Measurements from ENCODE around the gene UNC45B. TPM values are rescaled to one million over a fixed set of nuclear protein-coding genes. Genes with fewer than 3 reads are reported as not detected.

The UNC45B gene, protein sequence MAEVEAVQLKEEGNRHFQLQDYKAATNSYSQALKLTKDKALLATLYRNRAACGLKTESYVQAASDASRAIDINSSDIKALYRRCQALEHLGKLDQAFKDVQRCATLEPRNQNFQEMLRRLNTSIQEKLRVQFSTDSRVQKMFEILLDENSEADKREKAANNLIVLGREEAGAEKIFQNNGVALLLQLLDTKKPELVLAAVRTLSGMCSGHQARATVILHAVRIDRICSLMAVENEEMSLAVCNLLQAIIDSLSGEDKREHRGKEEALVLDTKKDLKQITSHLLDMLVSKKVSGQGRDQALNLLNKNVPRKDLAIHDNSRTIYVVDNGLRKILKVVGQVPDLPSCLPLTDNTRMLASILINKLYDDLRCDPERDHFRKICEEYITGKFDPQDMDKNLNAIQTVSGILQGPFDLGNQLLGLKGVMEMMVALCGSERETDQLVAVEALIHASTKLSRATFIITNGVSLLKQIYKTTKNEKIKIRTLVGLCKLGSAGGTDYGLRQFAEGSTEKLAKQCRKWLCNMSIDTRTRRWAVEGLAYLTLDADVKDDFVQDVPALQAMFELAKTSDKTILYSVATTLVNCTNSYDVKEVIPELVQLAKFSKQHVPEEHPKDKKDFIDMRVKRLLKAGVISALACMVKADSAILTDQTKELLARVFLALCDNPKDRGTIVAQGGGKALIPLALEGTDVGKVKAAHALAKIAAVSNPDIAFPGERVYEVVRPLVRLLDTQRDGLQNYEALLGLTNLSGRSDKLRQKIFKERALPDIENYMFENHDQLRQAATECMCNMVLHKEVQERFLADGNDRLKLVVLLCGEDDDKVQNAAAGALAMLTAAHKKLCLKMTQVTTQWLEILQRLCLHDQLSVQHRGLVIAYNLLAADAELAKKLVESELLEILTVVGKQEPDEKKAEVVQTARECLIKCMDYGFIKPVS
- not detected in 2 replicates for total RNA-seq (2022)
- Bru-seq, nascent RNA = not detected
- BruChase-seq, experiment 1, labeled RNA remaining after a 2-hour chase = not detected
- BruChase-seq, experiment 2, labeled RNA remaining after a 6-hour chase = percentile 2 among the genes with signal in this experiment
- long read RNA-seq = 0 reads

DNA sequence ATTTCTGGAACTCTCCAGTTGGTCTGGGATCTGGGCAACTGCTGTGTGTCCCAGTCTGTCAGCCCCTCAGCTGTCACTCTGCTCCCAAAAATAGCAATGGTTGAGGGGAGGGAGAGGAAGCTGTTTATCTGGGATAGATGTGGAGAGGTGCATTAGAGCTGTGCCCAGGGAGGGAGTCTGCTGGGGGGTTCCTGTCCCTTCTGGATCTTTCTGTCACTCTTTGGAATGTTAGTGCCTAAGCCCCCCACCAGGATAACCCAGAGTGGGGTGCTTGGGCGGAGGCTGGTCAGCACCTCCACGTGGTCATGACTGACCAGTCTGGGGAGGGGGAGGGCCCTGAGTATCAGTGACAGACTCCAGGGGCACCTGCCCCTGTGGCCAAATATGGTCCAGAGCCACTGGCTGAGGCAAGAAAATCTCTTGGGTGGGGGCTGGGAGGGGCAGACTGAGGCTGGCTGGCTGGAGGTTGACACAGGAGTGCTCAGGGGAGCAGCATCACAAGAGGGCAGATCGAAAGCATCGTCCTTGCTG is at the start of gene UNC45B:
Gene UNC45B, plus strand, starts transcription at position 443 of the 531 bp plus-strand sequence. CDS start 447 bp downstream, outside the sequence.
- H3K9me3 Mint-ChIP-seq (ENCODE audit: unreplicated experiment) = no peaks in the 10 kb centered on the region
- POLR2A ChIA-PET = no interaction called here

DNA sequence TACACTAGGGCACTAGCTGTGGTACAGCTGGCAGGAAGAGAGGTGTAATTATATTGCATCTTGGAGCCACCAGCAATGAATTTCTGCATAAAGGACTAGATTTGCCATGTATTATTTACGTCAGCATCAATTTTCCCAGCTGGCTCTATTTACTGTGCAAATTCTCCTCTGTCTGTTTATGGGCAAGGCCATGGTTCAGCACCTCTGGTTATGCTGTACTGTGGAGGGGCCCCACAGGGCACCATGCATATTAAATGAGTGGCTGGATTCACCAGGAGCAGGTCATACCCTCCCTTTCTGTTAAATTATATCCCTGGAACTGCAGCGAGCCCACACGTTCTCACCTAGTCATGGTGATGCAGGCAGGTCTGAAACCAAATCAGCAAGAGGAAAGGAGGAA is 47.7 kb upstream of the UNC45B start:
- Mint-ChIP-seq H3K36me3 (ENCODE audit: insufficient read depth, unreplicated experiment) (peaks cover 27% of the 10 kb centered on the region), H3K4me3 (ENCODE audit: unreplicated experiment) (no peak overlapping the region), H3K9me3 (ENCODE audit: unreplicated experiment) (no peaks in the 10 kb centered on the region), H3K4me1 (ENCODE audit: low read depth, unreplicated experiment) (no peaks in the 10 kb centered on the region), H3K27me3 (ENCODE audit: insufficient read depth, unreplicated experiment) (no peaks in the 10 kb centered on the region), H3K27ac (ENCODE audit: unreplicated experiment) (no peak overlapping the region)
- POLR2A ChIA-PET = no interaction called here
- Histone ChIP-seq H3K4me1 (no peaks in the 10 kb centered on the region), H3K27me3 (replicated peaks; ENCODE audit: control insufficient read depth, insufficient read depth, low read length) (no peaks in the 10 kb centered on the region), H3K36me3 (ENCODE audit: control insufficient read depth, insufficient read depth, low read length) (no peaks in the 10 kb centered on the region), H3K4me3 (ENCODE audit: low read depth, low read length) (no peak overlapping the region), H3K9me3 (no peaks in the 10 kb centered on the region)
- no TSS peak for BruUV-seq (replicated peaks)
- DNase-seq = no peak
- intact Hi-C loops (cut with micrococcal nuclease; ENCODE audit: unreplicated experiment) = no loop called here
- CTCF ChIA-PET = no interaction called here
- TF ChIP-seq, protein P1, sequence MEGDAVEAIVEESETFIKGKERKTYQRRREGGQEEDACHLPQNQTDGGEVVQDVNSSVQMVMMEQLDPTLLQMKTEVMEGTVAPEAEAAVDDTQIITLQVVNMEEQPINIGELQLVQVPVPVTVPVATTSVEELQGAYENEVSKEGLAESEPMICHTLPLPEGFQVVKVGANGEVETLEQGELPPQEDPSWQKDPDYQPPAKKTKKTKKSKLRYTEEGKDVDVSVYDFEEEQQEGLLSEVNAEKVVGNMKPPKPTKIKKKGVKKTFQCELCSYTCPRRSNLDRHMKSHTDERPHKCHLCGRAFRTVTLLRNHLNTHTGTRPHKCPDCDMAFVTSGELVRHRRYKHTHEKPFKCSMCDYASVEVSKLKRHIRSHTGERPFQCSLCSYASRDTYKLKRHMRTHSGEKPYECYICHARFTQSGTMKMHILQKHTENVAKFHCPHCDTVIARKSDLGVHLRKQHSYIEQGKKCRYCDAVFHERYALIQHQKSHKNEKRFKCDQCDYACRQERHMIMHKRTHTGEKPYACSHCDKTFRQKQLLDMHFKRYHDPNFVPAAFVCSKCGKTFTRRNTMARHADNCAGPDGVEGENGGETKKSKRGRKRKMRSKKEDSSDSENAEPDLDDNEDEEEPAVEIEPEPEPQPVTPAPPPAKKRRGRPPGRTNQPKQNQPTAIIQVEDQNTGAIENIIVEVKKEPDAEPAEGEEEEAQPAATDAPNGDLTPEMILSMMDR (IDR thresholded peaks at IDR 0.05; ENCODE audit: insufficient read depth in 1 of 2, low read depth in 1 of 2, low read length in 1 of 2, severe bottlenecking in 1 of 2, unreplicated experiment in 1 of 2) = no peak

More for the DNA sequence above, at the start of gene UNC45B:
- Histone ChIP-seq H3K4me1 (no peaks in the 10 kb centered on the region), H3K36me3 (ENCODE audit: control insufficient read depth, insufficient read depth, low read length) (no peaks in the 10 kb centered on the region), H3K9me3 (no peaks in the 10 kb centered on the region), H3K4me3 (ENCODE audit: low read depth, low read length) (no peak within 1 kb of the TSS), H3K27me3 (replicated peaks; ENCODE audit: control insufficient read depth, insufficient read depth, low read length) (no peaks in the 10 kb centered on the region)
- Mint-ChIP-seq H3K27me3 (ENCODE audit: insufficient read depth, unreplicated experiment) (peaks cover 3% of the 10 kb centered on the region), H3K36me3 (ENCODE audit: insufficient read depth, unreplicated experiment) (no peaks in the 10 kb centered on the region), H3K27ac (ENCODE audit: unreplicated experiment) (no peak within 1 kb of the TSS), H3K4me1 (ENCODE audit: low read depth, unreplicated experiment) (no peaks in the 10 kb centered on the region), H3K4me3 (ENCODE audit: unreplicated experiment) (no peak within 1 kb of the TSS)
- TF ChIP-seq, protein P1 (IDR thresholded peaks at IDR 0.05; ENCODE audit: insufficient read depth in 1 of 2, low read depth in 1 of 2, low read length in 1 of 2, severe bottlenecking in 1 of 2, unreplicated experiment in 1 of 2) = no peak
- CTCF ChIA-PET = no interaction called here
- no peak for DNase-seq
- no TSS peak for BruUV-seq (replicated peaks)
- intact Hi-C loops (cut with micrococcal nuclease; ENCODE audit: unreplicated experiment) = no loop called here

DNA sequence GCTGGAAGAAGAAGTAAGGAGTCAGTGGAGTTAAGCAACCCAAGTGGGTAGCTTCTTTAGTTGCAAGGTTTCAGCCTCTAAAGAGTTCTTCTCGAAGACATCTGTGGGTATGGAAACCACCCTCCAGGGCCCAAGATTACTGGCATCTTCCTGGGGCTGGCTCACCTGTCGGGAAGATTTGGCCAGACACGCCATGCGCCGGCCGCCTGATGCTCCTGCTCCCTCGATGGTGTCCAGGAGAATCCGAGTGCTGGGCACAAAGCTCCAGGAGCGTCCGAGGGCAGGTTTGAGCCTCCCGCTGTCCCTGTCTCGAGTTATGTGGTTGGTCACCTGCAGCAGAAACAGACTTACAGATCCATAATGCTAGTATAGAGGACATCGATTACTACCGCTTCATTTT is 46.6 kb upstream of the UNC45B start:
- intact Hi-C loops (cut with micrococcal nuclease; ENCODE audit: unreplicated experiment) = no loop called here
- TF ChIP-seq, protein P1 (IDR thresholded peaks at IDR 0.05; ENCODE audit: insufficient read depth in 1 of 2, low read depth in 1 of 2, low read length in 1 of 2, severe bottlenecking in 1 of 2, unreplicated experiment in 1 of 2) = no peak
- no peaks in the 10 kb centered on the region for H3K9me3 Mint-ChIP-seq (ENCODE audit: unreplicated experiment)
- CTCF ChIA-PET = no interaction called here
- H3K36me3 ChIP-seq (ENCODE audit: control insufficient read depth, insufficient read depth, low read length) = no peaks in the 10 kb centered on the region
- BruUV-seq (replicated peaks) = no TSS peak
- no peak overlapping the region for H3K4me3 Mint-ChIP-seq (ENCODE audit: unreplicated experiment)
- H3K4me1 ChIP-seq = no peaks in the 10 kb centered on the region
- H3K27ac Mint-ChIP-seq (ENCODE audit: unreplicated experiment) = no peak overlapping the region
- no peaks in the 10 kb centered on the region for H3K27me3 Mint-ChIP-seq (ENCODE audit: insufficient read depth, unreplicated experiment)
- POLR2A ChIA-PET = no interaction called here
- H3K36me3 Mint-ChIP-seq (ENCODE audit: insufficient read depth, unreplicated experiment) = peaks cover 24% of the 10 kb centered on the region
- H3K4me1 Mint-ChIP-seq (ENCODE audit: low read depth, unreplicated experiment) = no peaks in the 10 kb centered on the region
- H3K4me3 ChIP-seq (ENCODE audit: low read depth, low read length) = no peak overlapping the region
- peak in 1 of 2 experiments; percentile 13 for DNase-seq
- H3K9me3 ChIP-seq = no peaks in the 10 kb centered on the region
- no peaks in the 10 kb centered on the region for H3K27me3 ChIP-seq (replicated peaks; ENCODE audit: control insufficient read depth, insufficient read depth, low read length)

Data from Caco-2 (cell line).